ENCODE data around the gene RPS6KC1. TPM values are rescaled to one million over a fixed set of nuclear protein-coding genes. Genes with fewer than 3 reads are reported as not detected.
"Not testable (repeated sequence)": the region's sequence is repeated elsewhere in the genome, so short reads cannot be mapped to it uniquely, and the experiment has no call there.

RPS6KC1 gene
- total and polyA plus RNA-seq, 2 donors (not counting 3 experiments of a cell fraction or from before 2014, with no cell fraction given) = 5.1 to 18.6 TPM

GRCh38 chr1:213041443-213041842, 9.6 kb upstream of the RPS6KC1 start:
- no peaks in the 10 kb centered on the region for H4K20me1 ChIP-seq (replicated peaks; ENCODE audit: control insufficient read depth, extremely low read depth, insufficient read depth, low read length)
- H3K9me3 ChIP-seq (replicated peaks; ENCODE audit: control insufficient read depth, insufficient read depth, low read length) = no peaks in the 10 kb centered on the region
- CTCF ChIA-PET = no interaction called here
- H3K9me1 ChIP-seq (replicated peaks; ENCODE audit: control insufficient read depth, extremely low read depth, insufficient read depth, low read length) = no peaks in the 10 kb centered on the region
- no peak for DNase-seq (ENCODE audit: low read depth, low spot score)
- no peaks in the 10 kb centered on the region for H3K36me3 ChIP-seq (ENCODE audit: control insufficient read depth in 2 of 2, extremely low read depth in 1 of 2, insufficient read depth in 2 of 2, low read length in 2 of 2)
- no peak overlapping the region for H3K27ac ChIP-seq (ENCODE audit: insufficient read depth, low read depth, low read length)
- no peak overlapping the region for H2AFZ ChIP-seq (ENCODE audit: low read depth, low read length)
- H3K4me3 ChIP-seq (replicated peaks in 1 of 3; ENCODE audit: insufficient read depth in 1 of 3, low read depth in 1 of 3, low read length in 3 of 3) = no peak overlapping the region
- no peak overlapping the region for H3K9ac ChIP-seq (replicated peaks; ENCODE audit: extremely low read depth, insufficient read depth, low read length)
- intact Hi-C loops (cut with micrococcal nuclease) = no loop called here
- no TSS peak for BruUV-seq (replicated peaks)
- no peak overlapping the region for H3K4me2 ChIP-seq (ENCODE audit: insufficient read depth, low read length)
- no peaks in the 10 kb centered on the region for H3K4me1 ChIP-seq (ENCODE audit: control insufficient read depth, extremely low read depth, insufficient read depth, low read length)
- peak; percentile 59 for FAIRE-seq
- H3K79me2 ChIP-seq (ENCODE audit: control insufficient read depth, insufficient read depth, low read length) = no peaks in the 10 kb centered on the region
- POLR2A ChIA-PET = no interaction called here
- TF ChIP-seq CTCF (IDR thresholded peaks at IDR 0.05; ENCODE audit: extremely low read depth in 1 of 2, insufficient read depth in 1 of 2, low read depth in 1 of 2, low read length in 2 of 2) = no peak
- peak; percentile 33 for TF ChIP-seq FOS (IDR thresholded peaks at IDR 0.05; ENCODE audit: borderline replicate concordance, insufficient read depth, low read length)
- TF ChIP-seq JUN (IDR thresholded peaks at IDR 0.05; ENCODE audit: borderline replicate concordance, insufficient read depth, insufficient read length, low read depth) = no peak
- dilution Hi-C loops (cut with MboI; ENCODE audit: extremely low pct_ligation_motif_present, low sequenced_read_pairs) = no loop called here
- H3K27me3 ChIP-seq (ENCODE audit: control insufficient read depth in 2 of 2, insufficient read depth in 2 of 2, low read length in 2 of 2) = peaks cover 4 to 5% of the 10 kb centered on the region in 2 experiments

GRCh38 chr1:213045321-213046226, 5.5 kb upstream of the RPS6KC1 start:
- H3K9me1 ChIP-seq (replicated peaks; ENCODE audit: control insufficient read depth, extremely low read depth, insufficient read depth, low read length); H3K36me3 ChIP-seq (ENCODE audit: control insufficient read depth in 2 of 2, extremely low read depth in 1 of 2, insufficient read depth in 2 of 2, low read length in 2 of 2); dilution Hi-C loops (cut with MboI; ENCODE audit: extremely low pct_ligation_motif_present, low sequenced_read_pairs); CTCF ChIA-PET; intact Hi-C loops (cut with micrococcal nuclease); H3K4me3 ChIP-seq (replicated peaks in 1 of 3; ENCODE audit: insufficient read depth in 1 of 3, low read depth in 1 of 3, low read length in 3 of 3); H2AFZ ChIP-seq (ENCODE audit: low read depth, low read length); H3K4me2 ChIP-seq (ENCODE audit: insufficient read depth, low read length); H3K27ac ChIP-seq (ENCODE audit: insufficient read depth, low read depth, low read length); DNase-seq (ENCODE audit: low read depth, low spot score); H3K9me3 ChIP-seq (replicated peaks; ENCODE audit: control insufficient read depth, insufficient read depth, low read length); BruUV-seq (replicated peaks); H3K9ac ChIP-seq (replicated peaks; ENCODE audit: extremely low read depth, insufficient read depth, low read length); POLR2A ChIA-PET; H3K4me1 ChIP-seq (ENCODE audit: control insufficient read depth, extremely low read depth, insufficient read depth, low read length); H4K20me1 ChIP-seq (replicated peaks; ENCODE audit: control insufficient read depth, extremely low read depth, insufficient read depth, low read length); H3K27me3 ChIP-seq (ENCODE audit: control insufficient read depth in 2 of 2, insufficient read depth in 2 of 2, low read length in 2 of 2); H3K79me2 ChIP-seq (ENCODE audit: control insufficient read depth, insufficient read depth, low read length); FAIRE-seq: not testable (repeated sequence)

Measured in endothelial cell of umbilical vein (primary cell).